NCI-H146 (cell line): ENCODE results near the gene RETN.

Source experiments
- DNase-seq: peaks from one replicate; lab custom pipeline; 2025; lab: John Stamatoyannopoulos, UW

Gene RETN

DNA sequence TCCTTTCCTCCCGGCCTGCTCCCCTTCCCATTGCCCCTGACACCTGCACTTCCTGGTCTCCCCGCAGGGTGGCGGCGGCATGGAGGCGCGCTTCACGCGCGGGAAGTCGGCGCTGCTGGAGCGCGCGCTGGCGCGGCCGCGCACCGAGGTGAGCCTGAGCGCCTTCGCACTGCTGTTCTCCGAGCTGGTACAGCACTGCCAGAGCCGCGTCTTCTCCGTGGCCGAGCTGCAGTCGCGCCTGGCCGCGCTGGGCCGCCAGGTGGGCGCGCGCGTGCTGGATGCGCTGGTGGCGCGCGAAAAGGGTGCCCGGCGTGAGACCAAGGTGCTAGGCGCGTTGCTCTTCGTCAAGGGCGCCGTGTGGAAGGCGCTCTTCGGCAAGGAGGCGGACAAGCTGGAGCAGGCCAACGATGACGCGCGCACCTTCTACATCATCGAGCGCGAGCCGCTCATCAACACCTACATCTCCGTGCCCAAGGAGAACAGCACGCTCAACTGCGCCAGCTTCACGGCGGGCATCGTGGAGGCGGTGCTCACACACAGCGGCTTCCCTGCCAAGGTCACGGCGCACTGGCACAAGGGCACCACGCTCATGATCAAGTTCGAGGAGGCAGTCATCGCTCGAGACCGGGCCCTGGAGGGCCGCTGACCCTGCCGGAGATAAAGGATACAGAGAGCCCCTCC is 13.5 kb downstream of the RETN start:
- no peak for DNase-seq

DNA sequence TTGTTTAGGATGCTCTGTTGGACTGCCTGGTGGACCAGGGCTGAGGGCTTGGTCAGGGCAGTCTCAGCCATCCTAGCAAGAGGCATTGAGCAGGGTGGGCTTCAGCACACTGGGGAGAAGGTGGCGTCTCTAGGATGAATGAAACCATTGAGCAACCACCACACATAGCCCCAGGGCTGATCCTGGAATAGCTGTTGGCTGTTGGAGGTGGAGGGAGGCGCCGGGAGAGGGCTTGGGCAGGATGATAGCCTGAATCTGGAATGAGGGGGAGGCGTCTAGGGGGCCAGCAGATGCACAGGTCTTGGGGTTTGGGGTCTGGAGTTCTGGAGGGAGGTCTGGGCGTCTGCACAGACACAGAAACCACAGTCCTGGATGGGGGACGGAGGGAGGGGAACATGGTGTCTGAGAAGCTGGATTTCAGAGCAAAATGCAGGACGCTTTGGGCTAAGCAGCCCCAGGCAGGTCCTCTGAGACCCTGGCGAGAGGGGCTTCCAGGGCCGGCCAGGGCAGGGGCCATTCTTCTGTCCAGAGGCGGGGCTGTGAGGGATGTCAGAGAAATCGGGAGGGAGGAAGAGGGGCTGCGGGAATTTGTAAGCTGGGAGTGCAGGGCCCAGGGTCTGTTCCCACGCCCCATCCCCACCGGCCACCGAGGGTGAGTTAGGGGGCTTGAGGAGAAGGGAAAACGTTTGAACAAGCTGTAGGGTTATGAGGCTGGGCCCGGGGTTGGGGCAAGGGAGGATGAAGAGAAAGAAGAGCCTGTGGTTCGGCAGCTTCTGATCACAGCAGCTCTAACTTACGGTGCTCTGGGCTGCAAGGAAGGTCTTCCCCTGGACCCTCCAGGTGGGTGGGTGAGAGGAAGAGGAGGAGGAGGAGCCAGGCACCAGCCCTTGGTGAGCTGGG is 16.9 kb downstream of the RETN start:
- DNase-seq, result peak; percentile 6

DNA sequence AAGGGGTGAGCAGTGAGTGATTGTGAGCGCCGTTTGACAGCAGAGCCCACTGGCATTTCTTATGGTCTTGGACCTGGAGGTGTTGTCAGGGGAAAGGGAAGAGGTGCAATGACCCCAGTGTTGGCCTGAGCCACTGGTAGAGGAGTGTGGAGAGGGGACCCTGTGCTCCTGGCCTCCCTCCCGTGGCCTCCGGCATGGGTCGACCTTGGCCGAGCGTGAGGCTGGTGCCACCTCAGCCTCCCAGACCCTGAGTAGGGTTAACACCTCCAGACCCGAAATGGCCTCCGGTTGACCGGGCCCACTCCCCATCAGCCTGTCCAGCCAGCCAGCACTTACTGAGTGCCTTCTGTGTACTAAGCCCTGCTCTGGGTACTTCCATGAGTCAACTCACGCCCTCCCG is 18.3 kb downstream of the RETN start:
- DNase-seq, result no peak

DNA sequence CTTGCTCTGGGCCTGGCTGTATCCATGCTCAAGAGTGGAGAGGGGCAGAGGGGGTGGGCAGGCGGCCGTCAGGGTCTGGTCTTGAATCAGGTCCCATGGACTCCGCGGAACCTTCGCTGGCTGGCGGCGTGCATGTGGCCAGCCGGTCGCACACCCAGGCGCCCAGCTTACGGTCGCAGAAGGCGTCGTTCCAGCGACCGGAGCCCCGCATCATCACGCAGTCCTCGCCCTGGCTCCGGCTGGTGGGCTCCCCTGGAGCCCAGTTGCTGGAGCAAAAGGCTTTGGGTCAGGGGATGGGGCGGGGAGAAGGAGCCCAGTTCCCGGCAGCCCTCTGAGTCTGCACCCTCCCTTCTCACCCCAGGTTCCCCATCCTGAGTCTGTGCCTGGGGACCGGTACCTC is 20.3 kb downstream of the RETN start:
- DNase-seq, result no peak

DNA sequence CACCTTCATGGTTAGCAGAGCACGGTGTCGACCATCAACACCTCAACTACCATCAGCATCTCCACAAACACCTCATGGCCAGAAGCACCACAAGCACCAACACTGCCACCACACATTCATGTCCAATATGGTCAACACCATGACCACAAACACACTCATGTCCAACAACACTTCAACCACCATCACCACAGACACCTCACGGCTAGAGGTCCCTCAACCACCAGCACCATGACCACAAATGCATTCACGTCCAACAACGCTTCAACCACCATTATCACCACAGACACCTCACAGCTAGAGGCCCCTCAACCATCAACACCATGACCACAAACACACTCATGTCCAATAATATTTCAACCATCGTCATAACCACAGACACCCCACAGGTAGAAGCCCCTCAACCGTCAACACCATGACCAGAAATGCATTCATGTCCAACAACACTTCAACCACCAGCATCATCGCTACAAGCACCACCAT is 22.0 kb downstream of the RETN start:
- DNase-seq, result no peak

DNA sequence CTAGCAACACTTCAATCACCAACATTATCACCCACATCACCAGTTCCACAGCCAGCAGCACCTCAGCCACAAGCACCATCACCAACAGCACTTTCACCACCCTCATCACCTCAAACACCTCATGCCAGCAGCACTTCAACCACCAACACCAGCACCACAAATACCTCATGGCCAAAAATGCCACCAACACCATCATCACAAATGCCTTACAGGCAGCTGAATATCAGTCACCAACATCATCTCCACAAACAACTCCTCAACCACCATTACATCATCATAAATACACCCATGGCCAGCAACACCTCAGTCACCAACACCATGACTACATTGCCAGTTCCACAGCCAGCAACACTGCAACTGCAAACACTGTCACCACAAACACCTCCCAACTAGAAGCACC is 22.6 kb downstream of the RETN start:
- no peak for DNase-seq

DNA sequence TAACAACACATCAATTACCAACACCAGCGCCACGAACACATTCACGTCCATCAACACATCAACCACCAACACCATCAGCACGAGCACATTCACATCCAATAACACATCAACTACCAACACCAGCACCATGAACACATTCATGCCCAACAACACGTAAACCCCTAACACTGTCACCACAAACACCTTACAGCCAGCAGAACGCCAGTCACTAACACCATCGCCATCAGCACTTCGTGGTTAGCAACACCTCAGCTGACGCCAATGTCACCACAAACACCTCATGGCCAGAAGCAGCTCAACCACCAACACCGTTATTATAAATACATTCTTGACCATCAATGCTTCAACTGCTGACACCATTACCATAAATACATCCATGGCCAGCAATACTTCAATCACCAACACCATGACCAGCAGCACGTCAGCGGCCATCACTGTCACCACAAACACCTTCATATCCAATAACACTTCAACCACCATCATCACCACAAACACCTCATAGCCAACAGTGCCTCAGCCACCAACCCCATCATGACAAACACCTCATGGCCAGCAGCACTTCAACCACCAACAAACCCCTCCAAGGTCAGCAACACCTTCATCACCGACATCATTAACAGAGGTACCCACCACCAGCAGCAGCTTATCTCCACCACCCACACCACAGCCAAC is 23.7 kb downstream of the RETN start:
- DNase-seq, result no peak

DNA sequence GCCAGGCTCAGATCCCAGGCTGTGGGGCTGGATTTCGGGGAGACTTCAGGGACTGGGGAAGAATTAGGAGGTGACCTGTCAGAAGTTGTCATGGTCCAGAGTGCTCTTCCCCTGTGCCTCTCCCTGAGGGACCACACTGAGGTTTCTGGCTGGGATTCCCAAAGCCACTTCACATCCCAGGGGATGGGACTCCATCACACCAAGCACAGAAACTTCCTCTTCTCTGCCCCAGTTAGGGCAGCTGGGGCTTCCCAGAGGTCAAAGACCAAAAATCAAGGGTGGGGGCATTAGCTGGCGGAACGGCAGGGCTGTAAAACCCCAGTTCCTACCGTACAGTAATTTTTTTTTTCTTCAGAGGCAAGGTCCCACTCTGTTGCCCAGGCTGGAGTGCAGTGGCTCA is 25.6 kb downstream of the RETN start:
- no peak for DNase-seq

DNA sequence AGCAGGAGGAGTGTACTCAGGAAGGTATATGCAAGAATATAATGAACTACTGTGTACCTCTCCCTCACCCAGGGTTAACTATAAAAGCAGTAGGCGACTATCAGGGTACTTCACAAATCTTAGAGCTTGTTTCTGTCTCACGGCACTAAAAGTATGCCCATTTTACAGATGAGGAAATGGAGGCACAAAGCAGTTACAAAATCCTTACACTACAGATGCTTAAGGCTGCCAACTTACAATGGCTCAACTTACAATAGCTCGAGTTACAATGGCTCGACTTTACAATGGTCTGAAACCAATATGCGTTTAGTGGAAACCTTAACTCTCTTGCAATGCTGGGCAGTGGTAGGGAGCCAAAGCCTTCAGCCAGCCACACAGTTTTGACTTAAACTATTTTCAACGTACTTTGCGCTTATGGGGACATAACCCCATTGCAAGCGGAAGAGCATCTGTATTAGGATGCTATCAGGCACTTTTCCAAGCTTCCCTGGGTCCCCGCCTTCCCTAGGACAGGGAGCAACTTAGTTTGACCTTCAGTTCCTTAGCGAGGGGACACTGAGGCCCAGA is 29.0 kb downstream of the RETN start:
- no peak for DNase-seq

DNA sequence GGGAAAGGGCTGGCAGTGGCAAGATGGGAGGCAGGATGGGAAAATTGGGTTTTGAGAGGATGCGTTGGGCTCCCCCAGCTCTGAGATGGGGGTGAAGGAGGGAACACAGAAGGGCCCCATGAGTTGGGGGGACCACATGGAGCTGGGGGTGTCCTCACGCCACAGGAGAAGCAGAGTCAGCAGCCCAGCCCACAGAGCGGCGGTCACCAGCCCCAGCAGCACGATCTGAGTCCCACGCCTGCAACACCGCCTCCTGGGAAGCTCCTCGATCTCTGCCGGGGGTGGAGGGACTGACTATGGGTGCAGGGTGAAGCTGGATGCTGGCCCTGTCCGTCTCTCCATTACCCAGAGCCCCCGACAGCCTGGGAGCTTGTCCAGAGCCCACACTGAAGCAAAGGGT is 29.7 kb downstream of the RETN start:
- no peak for DNase-seq

DNA sequence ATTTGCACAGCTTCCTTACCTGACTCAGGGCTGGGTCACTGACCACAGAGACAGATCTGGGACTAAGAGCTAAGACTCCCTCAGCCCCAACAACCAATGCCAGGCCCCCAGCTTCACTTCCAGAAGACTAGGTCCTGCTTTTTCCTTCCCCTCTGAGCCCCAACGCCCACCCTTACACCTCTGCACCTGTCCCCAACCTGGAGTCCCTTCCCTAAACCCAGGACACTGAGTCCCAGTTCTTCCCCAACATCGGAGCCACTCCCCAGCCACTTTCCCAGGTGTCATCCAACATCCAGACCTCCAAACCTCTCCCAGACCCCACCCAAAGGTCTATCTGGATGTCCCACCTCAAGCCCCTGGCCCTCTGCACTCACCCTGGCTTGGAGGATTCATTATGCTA is 30.2 kb downstream of the RETN start:
- DNase-seq, result no peak

DNA sequence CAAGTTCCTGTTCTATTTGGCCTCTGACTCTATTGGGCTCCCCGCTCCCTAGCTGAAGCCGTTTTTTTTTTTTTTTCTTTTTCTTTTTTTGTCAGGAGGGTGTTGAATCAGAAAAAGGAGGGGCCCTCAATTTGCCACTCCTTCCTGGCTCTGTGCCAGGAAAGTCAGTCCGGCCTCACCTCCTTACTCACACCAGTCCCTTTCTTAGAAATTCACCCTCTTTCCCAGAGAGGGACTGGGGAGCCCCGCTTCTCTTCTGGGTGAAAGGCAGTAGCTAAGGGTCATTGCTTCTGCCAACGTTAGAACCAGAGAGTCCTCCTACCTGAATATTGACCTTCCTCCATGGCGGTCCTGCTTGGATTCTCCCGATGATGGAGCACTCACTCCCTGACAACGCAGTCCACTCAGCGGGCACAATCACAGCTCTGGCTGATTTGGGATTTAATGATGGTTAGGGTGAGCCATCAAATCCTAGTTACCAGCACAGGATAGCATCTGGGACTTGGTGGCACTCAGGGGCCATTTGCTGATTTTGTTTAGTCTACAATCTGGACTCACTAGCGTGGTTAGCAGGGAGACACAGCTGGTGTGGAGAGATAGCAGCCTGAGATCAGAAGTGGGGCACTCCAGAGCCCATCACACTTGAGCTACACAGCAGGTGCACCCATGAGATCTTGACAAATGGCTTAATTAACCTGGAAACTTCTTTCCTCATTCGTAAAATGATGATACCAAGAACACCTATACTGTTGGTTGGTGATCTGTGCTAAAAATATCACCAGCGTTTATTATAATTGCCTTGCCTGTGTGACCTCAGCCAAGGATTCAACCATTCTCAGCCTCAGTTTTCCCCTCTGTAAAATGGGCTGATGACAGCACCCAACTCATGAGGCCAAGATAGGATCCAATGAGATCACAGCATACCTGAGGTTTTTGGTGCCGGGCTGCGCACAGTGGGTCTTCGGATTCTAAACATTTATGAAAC is 30.9 kb downstream of the RETN start:
- DNase-seq, result no peak

DNA sequence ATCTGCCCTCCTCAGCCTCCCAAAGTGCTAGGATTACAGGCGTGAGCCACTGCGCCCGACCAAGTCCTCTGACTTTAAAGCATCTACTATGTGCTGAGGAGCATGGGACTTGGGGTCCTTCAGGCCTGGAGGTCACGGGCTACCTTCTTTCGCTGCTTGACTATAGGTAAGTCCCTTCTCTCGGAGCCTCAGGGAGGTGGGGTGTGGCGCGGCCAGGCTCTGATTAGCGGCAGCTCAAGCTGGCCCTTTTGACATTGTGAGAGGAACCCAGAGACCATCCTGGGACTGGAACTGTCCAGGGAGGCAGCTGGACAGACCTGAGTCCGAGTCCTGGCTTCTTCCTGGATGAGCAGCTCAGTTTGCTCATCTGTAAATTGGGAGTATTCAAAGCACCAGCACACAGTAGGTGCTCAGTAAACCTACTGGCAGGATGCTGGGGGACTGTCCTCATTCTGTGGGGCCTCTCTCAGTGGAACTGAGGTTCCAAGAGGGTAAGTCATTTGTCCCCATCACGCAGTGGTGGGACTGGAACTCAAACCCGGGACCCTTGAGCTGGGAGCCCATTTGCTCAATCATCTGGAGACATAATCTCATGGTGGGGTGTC is 32.3 kb downstream of the RETN start:
- DNase-seq, result no peak

DNA sequence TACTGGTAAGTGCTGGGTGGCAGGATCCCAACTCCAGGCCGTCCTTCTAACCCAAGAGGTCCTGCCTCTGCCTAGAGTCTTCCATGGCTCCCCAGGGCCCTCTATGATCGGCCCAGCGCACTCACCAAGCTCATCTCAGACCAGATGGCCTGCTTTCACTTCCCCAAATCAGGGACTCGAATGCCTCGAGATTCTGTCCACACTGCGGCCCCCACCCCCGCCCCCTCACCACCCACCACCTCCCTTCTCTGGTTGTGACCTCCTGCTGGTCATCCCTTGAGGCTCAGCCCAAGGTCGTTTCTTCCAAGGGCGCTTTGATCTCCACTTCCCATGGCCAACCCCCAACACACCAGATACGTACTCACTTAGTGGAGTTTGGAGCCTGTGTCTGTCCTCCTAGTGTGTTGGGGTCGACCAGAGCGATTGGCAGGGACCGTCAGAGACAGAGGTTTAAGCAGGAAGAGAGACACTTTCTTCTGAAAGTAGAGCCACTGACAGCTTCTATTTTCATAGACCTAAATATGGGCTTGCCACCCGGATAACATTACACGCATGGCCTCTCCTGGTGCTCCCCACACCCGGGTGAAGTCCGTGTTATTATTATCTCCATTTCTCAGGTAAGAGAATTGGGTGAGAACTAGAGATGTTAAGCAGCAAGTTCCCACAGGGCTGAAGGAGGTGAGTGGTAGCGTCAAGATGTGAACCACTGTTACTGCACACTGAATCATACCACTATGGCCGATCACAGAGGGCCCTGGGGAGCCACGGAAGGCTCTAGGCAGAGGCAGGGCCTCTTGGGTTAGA is 33.0 kb downstream of the RETN start, which contains the start of gene FCER2:
Gene FCER2 (minus strand): TSS at position 478 of the 804 bp plus-strand sequence. CDS start 2,371 bp downstream, outside the sequence.
- no peak for DNase-seq

DNA sequence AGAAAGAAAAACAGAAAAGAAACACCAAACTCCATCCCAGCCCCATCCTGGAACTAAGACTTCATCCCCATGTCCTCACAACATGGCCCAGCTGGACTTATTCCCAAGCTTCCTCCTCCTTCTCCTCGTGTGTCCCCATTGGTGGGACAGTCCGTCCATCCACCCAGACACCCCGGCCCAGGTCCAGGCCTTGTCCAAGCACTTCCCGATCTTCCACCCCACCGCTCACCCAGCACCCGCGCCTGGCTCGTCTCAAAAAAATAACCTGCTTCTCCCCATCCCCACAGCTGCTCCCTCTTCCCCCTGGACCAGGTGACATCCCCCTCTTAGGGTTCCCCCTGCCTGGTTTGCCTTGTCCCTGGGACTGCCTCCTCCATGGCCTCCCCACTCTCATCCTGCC is 34.5 kb downstream of the RETN start:
- no peak for DNase-seq

DNA sequence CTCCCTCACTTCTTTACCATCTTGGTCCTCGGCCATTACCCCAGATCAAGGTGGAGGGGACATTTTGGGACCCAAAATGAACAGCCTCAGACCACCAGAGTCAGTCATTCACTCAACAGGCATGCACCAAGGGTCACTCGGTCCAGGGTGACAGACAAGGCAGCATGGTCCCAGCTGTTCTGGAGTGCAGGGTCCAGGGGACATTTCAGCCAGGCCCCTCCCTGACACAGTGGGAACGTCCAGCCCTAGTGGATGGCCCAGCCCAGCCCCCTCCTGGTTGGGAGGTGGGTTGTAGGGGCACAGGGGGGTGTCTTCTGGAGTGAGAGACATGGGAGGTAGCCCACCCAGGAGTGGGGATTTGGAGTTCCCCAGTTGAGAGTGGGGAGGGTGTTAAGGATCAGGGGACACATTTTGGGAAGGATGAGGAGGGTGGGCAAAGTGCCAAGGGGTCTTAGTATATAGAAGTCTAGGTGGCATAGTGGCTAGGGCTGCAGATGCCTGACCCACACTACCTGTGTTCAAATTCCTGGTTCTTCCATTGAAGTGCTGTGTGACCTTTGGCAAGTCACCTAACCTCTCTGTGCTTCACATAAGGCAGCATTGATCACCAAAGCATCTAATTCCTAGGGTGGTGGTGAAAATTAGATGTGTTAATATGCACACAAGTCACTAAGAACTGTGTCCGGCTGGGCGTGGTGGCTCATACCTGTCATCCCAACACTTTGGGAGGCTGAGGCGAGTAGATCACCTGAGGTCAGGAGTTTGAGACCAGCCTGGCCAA is 35.6 kb downstream of the RETN start:
- no peak for DNase-seq

DNA sequence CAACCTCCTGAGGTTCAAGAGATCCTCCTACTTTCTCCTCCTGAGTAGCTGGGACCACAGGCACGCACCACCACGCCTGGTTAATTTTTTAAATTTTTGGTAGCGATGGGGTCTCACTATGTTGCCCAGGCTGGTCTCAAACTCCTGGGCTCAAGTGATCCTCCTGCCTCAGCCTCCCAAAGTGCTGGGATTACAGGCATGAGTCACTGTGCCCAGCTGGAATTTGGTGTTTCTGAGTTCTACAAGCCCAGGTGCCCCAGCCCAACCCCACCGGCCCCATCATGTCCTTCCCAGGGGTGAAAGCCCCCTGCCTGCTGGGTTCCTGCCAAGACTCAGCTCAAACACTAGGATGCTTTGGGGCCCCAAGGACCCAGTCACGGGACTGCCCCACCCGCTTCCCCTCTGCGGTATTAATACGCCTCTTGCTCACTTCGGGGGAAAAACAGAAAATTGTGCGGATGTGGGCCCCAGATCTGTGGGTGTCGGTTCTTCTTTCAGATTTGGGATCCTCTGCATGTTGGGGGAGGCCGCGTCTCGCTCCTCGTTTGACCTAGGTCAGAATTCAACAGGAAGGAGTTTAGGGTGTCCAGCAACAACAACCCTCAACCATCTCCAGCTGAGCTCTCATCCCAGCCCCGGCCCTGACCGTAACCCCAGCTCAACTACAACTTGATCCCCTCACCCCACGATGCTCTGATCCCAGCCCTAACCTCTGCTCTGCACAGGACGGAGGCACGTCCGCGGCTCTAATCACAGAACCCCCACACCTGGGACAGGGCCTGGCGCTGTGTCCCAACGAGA is 36.7 kb downstream of the RETN start:
- DNase-seq, result no peak
